DND-41 (cell line): ENCODE data around the gene MACROD2.

Experiments
- EZH2 ChIP-seq: IDR thresholded peaks from 3 replicates; pipeline ENCODE4 v1.6.1; 2012; ENCODE audit warnings: borderline replicate concordance, low read depth, mild to moderate bottlenecking, moderate library complexity, low read length, inconsistent platforms; ENCODE audit not compliant: severe bottlenecking
- TF ChIP-seq, protein P1 (sequence below): IDR thresholded peaks from 2 replicates; pipeline ENCODE4 v1.5.1; 2012; ENCODE audit warnings: borderline replicate concordance, low read length, moderate library complexity, mild to moderate bottlenecking; ENCODE audit not compliant: poor library complexity, severe bottlenecking; ENCODE audit errors: extremely low read depth

DNA sequence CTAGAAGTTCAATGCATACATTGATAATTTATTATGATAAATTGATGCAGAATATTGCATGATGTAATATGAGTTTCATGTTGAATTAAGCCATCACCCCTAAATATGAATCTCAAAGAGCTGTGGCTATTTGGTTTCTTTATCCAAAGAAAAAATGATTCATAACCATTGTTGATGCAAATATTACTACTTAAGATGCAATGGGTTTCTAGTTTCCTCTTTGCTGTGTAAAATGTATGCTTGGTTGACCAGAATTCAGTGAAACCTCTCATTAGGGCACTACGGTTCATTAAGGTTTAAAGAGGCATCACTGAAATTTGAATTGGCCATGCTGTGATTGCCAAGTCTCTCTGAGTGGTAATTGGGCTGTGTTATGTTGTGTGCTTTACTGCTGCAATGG is 834.6 kb downstream of the MACROD2 start:
- TF ChIP-seq, protein P1, sequence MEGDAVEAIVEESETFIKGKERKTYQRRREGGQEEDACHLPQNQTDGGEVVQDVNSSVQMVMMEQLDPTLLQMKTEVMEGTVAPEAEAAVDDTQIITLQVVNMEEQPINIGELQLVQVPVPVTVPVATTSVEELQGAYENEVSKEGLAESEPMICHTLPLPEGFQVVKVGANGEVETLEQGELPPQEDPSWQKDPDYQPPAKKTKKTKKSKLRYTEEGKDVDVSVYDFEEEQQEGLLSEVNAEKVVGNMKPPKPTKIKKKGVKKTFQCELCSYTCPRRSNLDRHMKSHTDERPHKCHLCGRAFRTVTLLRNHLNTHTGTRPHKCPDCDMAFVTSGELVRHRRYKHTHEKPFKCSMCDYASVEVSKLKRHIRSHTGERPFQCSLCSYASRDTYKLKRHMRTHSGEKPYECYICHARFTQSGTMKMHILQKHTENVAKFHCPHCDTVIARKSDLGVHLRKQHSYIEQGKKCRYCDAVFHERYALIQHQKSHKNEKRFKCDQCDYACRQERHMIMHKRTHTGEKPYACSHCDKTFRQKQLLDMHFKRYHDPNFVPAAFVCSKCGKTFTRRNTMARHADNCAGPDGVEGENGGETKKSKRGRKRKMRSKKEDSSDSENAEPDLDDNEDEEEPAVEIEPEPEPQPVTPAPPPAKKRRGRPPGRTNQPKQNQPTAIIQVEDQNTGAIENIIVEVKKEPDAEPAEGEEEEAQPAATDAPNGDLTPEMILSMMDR, result no peak
- TF ChIP-seq EZH2, result no peak
